ENCODE measurements around the gene RITA1.
"Not testable (repeated sequence)": the region's sequence is repeated elsewhere in the genome, so short reads cannot be mapped to it uniquely, and the experiment has no call there.

The RITA1 gene

GRCh38 chr12:113204804-113205203 is 19.3 kb downstream of the RITA1 start:
- no peak for DNase-seq

GRCh38 chr12:113206802-113207201 is 21.3 kb downstream of the RITA1 start:
- not testable (repeated sequence) for DNase-seq

DNA sequence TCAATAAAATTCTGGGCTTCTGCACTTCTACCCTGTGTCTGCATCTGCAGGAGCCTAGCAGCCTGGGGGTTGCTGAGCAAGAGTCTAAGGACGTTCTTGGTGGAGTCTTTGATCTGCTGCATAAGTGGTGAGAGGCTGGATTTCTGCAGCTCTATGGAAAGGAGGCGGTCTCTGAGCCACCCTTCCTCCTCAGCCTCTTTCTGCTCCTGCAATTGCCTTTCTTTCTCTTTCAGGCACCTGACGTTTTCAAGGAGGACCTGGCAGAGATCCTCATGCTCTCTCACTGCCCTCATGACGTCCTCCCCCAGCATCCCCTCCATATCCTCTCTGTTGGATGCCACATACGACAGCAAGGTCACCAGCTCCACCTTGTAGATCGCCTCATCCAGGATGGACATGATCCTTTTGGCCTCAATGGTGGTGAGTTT is 22.1 kb downstream of the RITA1 start:
- no peak for DNase-seq

GRCh38 chr12:113208041-113208934 is 22.8 kb downstream of the RITA1 start:
- DNase-seq = no peak

DNA sequence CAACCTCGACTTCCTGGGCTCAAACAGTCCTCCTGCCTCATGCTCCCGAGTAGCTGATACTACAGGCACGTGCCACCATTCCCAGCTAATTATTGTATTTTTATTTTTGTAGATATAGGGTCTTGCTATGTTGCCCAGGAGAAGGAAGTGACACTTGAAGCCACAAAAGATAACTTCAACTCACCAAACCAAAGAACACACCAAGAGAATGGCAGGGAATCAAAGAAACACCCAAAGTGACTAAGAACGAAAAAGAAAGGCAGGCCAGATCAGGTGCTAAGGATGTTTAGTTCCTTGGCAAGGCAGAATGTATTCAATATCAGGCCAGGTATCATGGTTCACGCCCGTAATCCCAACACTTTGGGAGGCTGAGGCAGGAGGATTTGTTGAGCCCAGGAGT is 25.6 kb downstream of the RITA1 start:
- no peak for DNase-seq

- DNase-seq = peak; percentile 95
Measured at GRCh38 chr12:113214895-113215400, 29.4 kb downstream of the RITA1 start.

DNA sequence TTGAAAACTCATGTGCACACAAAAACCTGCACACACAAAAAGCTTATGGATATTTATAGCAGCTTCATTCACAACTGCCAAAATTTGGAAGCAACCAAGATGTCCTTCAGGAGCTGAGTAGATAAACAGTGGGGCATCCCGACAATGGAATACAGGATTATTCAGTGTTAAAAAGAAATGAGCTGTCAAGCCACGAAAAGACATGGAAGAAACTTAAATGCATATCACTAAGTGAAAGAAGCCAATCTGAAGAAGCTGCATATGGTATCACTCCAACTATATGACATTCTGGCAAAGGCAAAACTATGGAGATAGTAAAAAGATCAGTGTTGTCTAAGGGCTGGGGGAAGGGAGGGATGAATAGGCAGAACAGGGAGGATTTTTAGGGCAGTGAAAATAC is 30.5 kb downstream of the RITA1 start:
- no peak for DNase-seq

DNA sequence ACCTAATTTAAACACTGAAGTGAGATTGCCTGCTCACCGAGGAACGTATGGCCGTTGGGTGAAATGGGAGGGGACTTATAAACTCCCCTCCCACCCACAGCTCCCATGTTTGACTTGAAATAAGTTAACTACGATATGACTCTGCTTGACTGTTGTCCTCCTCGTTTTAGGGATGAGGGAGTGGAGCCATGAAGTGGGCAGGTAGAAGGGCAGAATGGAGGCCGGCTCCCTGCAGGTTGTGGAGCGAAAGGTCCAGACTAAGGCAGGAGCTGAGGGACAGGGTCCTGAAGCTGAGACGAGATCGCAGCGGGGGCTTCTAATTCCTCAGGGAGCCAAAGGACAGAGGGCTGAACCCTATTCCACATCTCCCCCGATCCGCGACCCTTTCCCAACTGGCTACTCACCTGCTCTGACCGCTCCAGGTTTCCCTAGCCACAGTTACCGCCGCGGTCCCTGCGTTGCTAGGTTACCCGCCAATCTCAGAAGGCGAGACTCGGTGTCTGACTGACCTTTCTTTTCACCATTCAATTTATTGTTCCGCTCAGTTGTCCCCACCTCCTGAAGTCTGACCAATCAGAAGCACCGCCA is 35.2 kb downstream of the RITA1 start:
- no peak for DNase-seq

GRCh38 chr12:113221181-113221996 is 35.9 kb downstream of the RITA1 start, which contains the start of gene TPCN1:
TPCN1 (plus strand) TSS chr12:113221464; CDS start chr12:113226853, 5,389 bp downstream.
- peak; percentile 99 for DNase-seq

- no peak for DNase-seq
Measured at GRCh38 chr12:113221997-113222729, 36.6 kb downstream of the RITA1 start.

DNA sequence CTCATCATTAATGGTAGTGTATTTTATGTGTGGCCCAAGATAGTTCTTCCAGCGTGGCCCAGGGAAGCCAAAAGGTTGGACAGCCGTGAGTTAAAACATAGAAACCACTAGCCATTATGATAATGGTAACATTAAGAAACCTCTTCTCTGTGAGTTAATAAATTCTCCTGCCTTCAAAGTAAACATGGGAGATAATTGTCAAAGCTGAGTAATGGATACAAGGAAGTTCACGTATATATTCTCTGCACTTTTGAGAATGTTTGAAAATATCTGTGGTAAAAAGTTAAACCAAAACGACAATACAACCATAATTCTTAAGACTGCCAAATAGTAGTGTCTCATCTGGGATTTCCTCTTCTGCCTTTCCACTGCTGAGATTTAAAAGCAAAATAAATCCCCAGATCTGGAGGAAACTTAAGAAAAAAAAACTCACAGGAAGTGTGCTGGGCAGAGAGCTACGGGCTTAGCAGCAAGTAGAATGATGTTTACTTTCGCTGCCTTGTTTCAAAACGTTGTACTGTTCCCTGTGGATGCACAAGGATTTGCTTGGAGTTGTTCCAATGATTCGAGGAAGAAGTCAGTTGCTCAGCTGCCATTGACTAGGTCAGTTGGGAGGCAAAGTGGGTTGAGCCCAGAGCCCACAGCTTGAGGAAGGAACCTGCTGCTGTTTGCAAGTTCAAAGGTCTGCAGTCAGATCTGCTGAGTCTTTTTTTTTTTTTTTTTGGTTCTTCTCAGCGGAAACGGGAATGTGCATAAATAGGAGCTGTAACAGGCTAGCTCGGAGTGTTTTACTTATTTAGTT is 37.4 kb downstream of the RITA1 start:
- DNase-seq = peak; percentile 33

DNA sequence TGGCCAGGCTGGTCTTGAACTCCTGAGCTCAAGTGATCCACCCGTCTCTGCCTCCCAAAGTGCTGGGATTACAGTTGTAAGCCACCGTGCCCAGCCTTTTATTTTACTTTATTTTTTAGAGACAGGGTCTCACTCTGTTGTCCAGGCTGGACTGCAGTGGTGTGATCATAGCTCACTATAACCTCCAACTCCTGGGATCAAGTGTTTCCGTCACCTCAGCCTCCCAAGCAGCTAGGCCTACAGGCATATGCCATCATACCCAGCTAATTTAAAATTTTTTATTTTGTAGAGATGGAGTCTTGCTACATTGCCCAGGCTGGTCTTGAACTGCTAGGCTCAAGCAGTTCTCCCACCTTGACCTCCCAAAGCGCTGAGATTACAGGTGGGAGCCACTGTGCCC is 39.4 kb downstream of the RITA1 start:
- DNase-seq = no peak

DNA sequence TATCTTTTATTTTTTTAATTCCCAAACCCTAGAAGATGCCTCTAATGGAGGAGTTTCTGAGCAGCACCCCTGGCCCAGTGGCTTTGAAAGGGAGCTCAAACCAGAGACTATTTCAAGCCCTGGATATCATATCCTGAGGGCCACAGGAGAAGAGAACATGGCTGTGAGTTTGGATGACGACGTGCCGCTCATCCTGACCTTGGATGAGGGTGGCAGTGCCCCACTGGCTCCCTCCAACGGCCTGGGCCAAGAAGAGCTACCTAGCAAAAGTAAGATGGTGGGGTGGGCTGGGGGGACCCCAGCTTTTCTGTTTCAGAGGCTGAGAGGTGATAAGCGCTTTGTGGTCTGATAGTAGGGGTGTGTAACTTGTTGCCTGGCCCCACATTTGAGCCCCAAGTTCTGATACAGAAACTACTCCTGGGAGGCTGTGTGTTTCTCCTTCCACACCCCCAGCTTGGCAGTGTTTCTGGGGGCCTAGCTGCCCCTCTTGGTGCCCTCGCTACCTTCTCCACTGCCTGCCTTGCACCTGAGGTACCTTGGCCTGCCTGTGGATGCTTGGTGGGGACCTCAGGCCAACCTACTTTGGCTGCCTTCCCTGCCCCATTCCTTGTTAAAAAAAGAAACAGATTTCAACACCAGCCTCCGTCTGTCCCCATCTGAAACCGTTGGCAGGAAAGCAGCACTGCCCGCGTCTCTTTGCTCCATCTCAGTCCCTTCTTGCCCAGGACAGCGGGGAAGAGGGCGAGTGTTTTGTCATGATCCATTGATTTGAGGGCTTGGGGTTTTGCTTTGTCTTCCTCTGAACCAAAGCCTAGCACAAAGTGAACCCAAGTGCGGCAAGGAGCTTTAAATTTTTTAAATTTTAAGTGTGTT is 41.4 kb downstream of the RITA1 start:
- DNase-seq = no peak

DNA sequence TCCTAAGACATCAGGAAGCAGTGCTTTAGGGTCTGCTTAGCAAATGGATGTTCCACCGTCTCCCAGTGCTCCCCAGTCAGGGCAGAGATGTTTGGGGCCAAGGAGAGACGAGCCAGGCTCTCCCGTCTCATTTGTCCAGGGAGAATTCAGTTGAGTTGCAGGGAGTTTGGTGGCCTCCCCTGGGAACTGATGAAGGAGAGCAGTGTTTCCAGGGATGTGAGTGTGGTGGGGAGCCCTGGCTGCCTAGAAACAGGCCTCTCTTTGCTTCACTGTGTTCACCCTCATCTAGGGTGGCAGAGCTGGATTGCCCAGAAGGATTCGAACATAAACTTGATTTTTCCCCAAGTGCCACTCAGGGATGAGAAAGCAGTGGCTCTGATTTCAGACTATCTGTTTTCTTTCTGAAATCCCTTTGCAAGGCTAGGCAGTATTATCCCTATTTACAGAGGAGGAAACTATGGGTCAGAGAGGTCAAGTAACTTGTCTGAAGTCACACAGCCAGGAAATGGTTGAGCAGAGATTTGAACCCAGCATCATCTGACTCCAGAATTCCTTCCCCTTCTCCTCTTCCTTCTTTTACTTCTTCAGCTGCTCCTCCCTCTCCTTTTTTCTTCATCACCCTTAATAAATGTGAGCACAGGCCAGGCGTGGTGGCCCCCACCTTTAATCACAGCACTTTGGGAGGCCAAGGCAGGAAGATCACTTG is 42.3 kb downstream of the RITA1 start:
- no peak for DNase-seq

GRCh38 chr12:113228394-113229028 is 43.0 kb downstream of the RITA1 start:
- DNase-seq = no peak

DNA sequence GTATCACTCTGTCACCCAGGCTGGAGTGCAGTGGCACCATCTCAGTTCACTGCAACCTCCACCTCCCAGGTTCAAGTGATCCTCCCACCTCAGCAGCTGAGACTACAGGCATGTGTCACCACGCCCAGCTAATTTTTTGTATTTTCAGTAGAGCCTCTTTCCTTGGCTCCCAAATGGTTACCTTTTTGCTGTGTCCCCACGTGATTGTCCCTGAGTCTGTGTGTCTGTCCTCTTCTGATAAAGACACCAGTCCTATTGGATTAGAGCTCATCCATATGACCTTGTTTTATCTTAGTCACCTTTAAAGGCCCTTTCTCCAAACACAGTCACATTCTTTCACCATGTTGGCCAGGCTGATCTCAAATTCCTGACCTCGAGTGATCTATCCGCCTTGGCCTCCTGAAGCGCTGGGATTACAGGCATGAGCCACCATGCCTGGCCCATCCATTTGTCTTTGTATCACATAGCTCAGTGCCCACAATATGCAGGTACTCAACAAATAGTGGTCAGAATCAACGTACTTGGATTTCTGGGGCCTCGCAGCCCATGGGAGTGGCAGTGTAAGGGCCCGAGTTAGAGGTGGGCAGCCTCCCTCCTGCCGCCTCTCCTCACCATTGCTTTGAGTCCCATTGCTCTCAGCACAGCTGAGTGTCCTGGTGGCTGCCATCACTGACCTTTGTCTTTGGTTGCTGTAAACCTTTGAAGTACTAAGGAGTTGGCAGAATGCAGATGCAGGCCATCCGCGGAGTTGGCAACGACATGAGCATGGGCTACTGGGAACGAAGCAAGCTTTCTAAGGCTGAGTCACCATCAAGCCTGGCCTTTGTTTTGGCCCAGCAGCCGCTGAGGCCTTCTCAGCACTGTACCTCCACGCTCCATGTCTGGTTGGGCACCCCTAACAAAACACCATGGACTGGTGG is 45.1 kb downstream of the RITA1 start:
- DNase-seq = no peak

GRCh38 chr12:113231235-113232088 is 45.9 kb downstream of the RITA1 start:
- no peak for DNase-seq

Data from amniotic stem cell (primary cell).